Measurements from ENCODE around the gene SERINC2. TPM values are rescaled to one million over a fixed set of nuclear protein-coding genes. Genes with fewer than 3 reads are reported as not detected.

SERINC2 gene
- total RNA-seq, 1 experiment from 2014 or later: 50.1 TPM

GRCh38 chr1:31434101-31434871, 21.3 kb downstream of the SERINC2 start:
- ATAC-seq (no peak), DNase-seq (ENCODE audit: low read depth, low spot score) (no peak)
- BruUV-seq (replicated peaks): no TSS peak
- H3K27me3 ChIP-seq (ENCODE audit: insufficient read depth, low read length): no peaks in the 10 kb centered on the region
- no peaks in the 10 kb centered on the region for H3K9me3 ChIP-seq (ENCODE audit: control insufficient read depth in 1 of 2, insufficient read depth in 1 of 2, low read depth in 1 of 2, low read length in 2 of 2)
- RAD21 ChIA-PET (ENCODE audit: low non-redundant PET in 1 of 2, low total read pairs in 2 of 2, uncharacterized antibody in 2 of 2, unreplicated experiment in 2 of 2): no interaction called here
- CTCF ChIA-PET: no interaction called here
- no peak overlapping the region for H3K4me2 ChIP-seq (ENCODE audit: low read length)
- no peaks in the 10 kb centered on the region for H3K79me2 ChIP-seq (ENCODE audit: insufficient read depth, low read length)
- no peak overlapping the region for H3K4me3 ChIP-seq (replicated peaks in 1 of 2; ENCODE audit: low read depth in 1 of 2, low read length in 2 of 2)
- no peaks in the 10 kb centered on the region for H3K4me1 ChIP-seq (ENCODE audit: control insufficient read depth in 1 of 2, insufficient read depth in 2 of 2, low read length in 2 of 2)
- H3K27ac ChIP-seq (ENCODE audit: low read depth, low read length): no peak overlapping the region
- TF ChIP-seq SIN3A (IDR thresholded peaks at IDR 0.05; ENCODE audit: low read depth): no peak
- no peak for TF ChIP-seq CEBPB (IDR thresholded peaks at IDR 0.05; ENCODE audit: low read depth)
- no peak for TF ChIP-seq TCF7L2 (IDR thresholded peaks at IDR 0.05; ENCODE audit: borderline replicate concordance, extremely low read depth, insufficient read depth, insufficient read length)
- TF ChIP-seq EGR1 (IDR thresholded peaks at IDR 0.05; ENCODE audit: low read depth): no peak
- TF ChIP-seq ZFX (IDR thresholded peaks at IDR 0.05): no peak
- no peak for TF ChIP-seq REST (IDR thresholded peaks at IDR 0.05; ENCODE audit: low read depth)
- TF ChIP-seq POLR2AphosphoS5 (IDR thresholded peaks at IDR 0.05; ENCODE audit: low read depth, low read length): no peak
- TF ChIP-seq JUND (IDR thresholded peaks at IDR 0.05): no peak
- no peak for TF ChIP-seq ZNF274 (IDR thresholded peaks at IDR 0.05; ENCODE audit: low read depth, low read length)
- TF ChIP-seq ELF1 (IDR thresholded peaks at IDR 0.05; ENCODE audit: borderline replicate concordance, low read depth): no peak
- no peak for TF ChIP-seq MAX (IDR thresholded peaks at IDR 0.05)
- TF ChIP-seq SP1 (IDR thresholded peaks at IDR 0.05; ENCODE audit: low read depth): no peak
- TF ChIP-seq CBX3 (IDR thresholded peaks at IDR 0.05; ENCODE audit: low read depth): no peak
- no peak for TF ChIP-seq ZBTB33 (IDR thresholded peaks at IDR 0.05; ENCODE audit: extremely low read depth, insufficient replicate concordance, low read length)
- TF ChIP-seq CTCF (IDR thresholded peaks at IDR 0.05 in 2 of 3, conservative IDR thresholded peaks at IDR 0.05 in 1 of 3; ENCODE audit: borderline replicate concordance in 1 of 3, insufficient read depth in 1 of 3, low read depth in 2 of 3, low read length in 2 of 3): no peak
- no peak overlapping the region for H2AFZ ChIP-seq (ENCODE audit: low read depth, low read length, poor library complexity, severe bottlenecking)
- H3K9ac ChIP-seq (ENCODE audit: low read length): no peak overlapping the region
- POLR2A ChIA-PET: no interaction called here
- no peaks in the 10 kb centered on the region for H4K20me1 ChIP-seq (ENCODE audit: insufficient read depth)
- H3K9me2 ChIP-seq (ENCODE audit: insufficient read depth): no peaks in the 10 kb centered on the region
- 0 out of 4 replicates have a peak, but pooled peaks cover 3 to 4% of the 10 kb centered on the region in 2 experiments for H3K36me3 ChIP-seq (ENCODE audit: control insufficient read depth in 1 of 2, insufficient read depth in 2 of 2, low read length in 2 of 2)
- intact Hi-C loops (cut with micrococcal nuclease): no loop called here

Data from HCT116 (cell line).